A673 (cell line): ENCODE data around the gene SH3TC2. TPM values are rescaled to one million over a fixed set of nuclear protein-coding genes. Genes with fewer than 3 reads are reported as not detected.

Experiments used
- BruUV-seq: library from RNA; stranded (reverse); fragments of 400-500 nt; replicated peaks from 2 replicates; lab custom pipeline; 2021; lab: Mats Ljungman, UMichigan
- CTCF ChIA-PET: fragments of 300-600 bp; sonication (Branson Sonifier 250); formaldehyde crosslinking; loops from one replicate; lab custom pipeline; 2022; ENCODE audit warnings: antibody characterized with exemption; lab: Charles Lee
- POLR2A ChIA-PET: fragments of 300-600 bp; sonication (Branson Sonifier 250); formaldehyde crosslinking; loops from one replicate; lab custom pipeline; 2022; ENCODE audit warnings: antibody characterized with exemption; ENCODE audit not compliant: low non-redundant PET; lab: Charles Lee
- DNase-seq: peaks from one replicate; pipeline ENCODE4 v3.0.0-alpha.2; 2015; ENCODE audit warnings: low spot score
- H3K27ac ChIP-seq: fragments of 200-600 bp; sonication (generic); 2 replicates; pipeline ENCODE4 v1.5.1; 2016; ENCODE audit warnings: mixed run types, low read depth, mild to moderate bottlenecking, mixed read lengths, antibody characterized with exemption, low read length; ENCODE audit not compliant: poor library complexity, severe bottlenecking
- H3K27me3 ChIP-seq: fragments of 200-600 bp; sonication (generic); replicated peaks from 2 replicates; pipeline ENCODE4 v1.6.1; 2017; ENCODE audit warnings: mixed run types, low read depth, mild to moderate bottlenecking, mixed read lengths, antibody characterized with exemption, low read length; ENCODE audit not compliant: insufficient read depth, poor library complexity
- H3K36me3 ChIP-seq: fragments of 200-600 bp; sonication (generic); 2 replicates; pipeline ENCODE4 v1.6.1; 2016; ENCODE audit warnings: mixed run types, mild to moderate bottlenecking, mixed read lengths, antibody characterized with exemption, low read length; ENCODE audit not compliant: insufficient read depth, poor library complexity, severe bottlenecking
- H3K4me1 ChIP-seq: fragments of 200-600 bp; sonication (generic); 2 replicates; pipeline ENCODE4 v1.6.1; 2017; ENCODE audit warnings: mixed run types, mild to moderate bottlenecking, mixed read lengths, antibody characterized with exemption, low read length; ENCODE audit not compliant: insufficient read depth, poor library complexity, severe bottlenecking
- H3K4me3 ChIP-seq: fragments of 200-600 bp; sonication (generic); 2 replicates; pipeline ENCODE4 v1.5.1; 2016; ENCODE audit warnings: low read depth, mixed run types, mild to moderate bottlenecking, mixed read lengths, low read length; ENCODE audit not compliant: poor library complexity, severe bottlenecking
- H3K9me3 ChIP-seq: fragments of 200-600 bp; sonication (generic); 2 replicates; pipeline ENCODE4 v1.6.1; 2016; ENCODE audit warnings: mixed run types, low read depth, mild to moderate bottlenecking, mixed read lengths, antibody characterized with exemption, low read length; ENCODE audit not compliant: poor library complexity, severe bottlenecking
- EZH2 ChIP-seq: fragments of 200-600 bp; sonication (generic); IDR thresholded peaks from 2 replicates; pipeline ENCODE4 v1.6.1; 2017; ENCODE audit warnings: borderline replicate concordance, low read depth, mild to moderate bottlenecking, mixed read lengths, antibody characterized with exemption, low read length; ENCODE audit not compliant: poor library complexity, severe bottlenecking
- intact Hi-C: fragments of 100-400 bp; cut with micrococcal nuclease; formaldehyde crosslinking; loops from one replicate; pipeline ENCODE4 v1.10.0; 2022; ENCODE audit not compliant: unreplicated experiment
- total RNA-seq: library from RNA; stranded (reverse); gene quantifications from 2 replicates; pipeline ENCODE4 v1.2.3, GENCODE V29; 2021
- TF ChIP-seq, protein P1 (sequence below): fragments of 300-800, 200-600 bp; sonication (generic); conservative IDR thresholded peaks from 2 replicates; pipeline ENCODE4 v1.5.1; 2017; ENCODE audit warnings: low read depth, mild to moderate bottlenecking, antibody characterized with exemption, low read length, moderate library complexity, mixed read lengths

SH3TC2 gene
- total RNA-seq, 1 experiment from 2014 or later, result 2.5 TPM

GRCh38 chr5:149018909-149019443 is 43.9 kb downstream of the SH3TC2 start:
- POLR2A ChIA-PET, result no interaction called here
- Histone ChIP-seq H3K4me3 (no peak overlapping the region), H3K27me3 (no peaks in the 10 kb centered on the region), H3K4me1 (peaks cover 14% of the 10 kb centered on the region), H3K9me3 (peaks cover 5% of the 10 kb centered on the region), H3K36me3 (no peaks in the 10 kb centered on the region), H3K27ac (no peak overlapping the region)
- CTCF ChIA-PET, result interaction anchor here (0.7 kb wide), 1 partner anchor 61 kb away, joined by 6 read pairs; no protein-coding TSS in a partner anchor
- BruUV-seq, result no TSS peak
- TF ChIP-seq, protein P1, sequence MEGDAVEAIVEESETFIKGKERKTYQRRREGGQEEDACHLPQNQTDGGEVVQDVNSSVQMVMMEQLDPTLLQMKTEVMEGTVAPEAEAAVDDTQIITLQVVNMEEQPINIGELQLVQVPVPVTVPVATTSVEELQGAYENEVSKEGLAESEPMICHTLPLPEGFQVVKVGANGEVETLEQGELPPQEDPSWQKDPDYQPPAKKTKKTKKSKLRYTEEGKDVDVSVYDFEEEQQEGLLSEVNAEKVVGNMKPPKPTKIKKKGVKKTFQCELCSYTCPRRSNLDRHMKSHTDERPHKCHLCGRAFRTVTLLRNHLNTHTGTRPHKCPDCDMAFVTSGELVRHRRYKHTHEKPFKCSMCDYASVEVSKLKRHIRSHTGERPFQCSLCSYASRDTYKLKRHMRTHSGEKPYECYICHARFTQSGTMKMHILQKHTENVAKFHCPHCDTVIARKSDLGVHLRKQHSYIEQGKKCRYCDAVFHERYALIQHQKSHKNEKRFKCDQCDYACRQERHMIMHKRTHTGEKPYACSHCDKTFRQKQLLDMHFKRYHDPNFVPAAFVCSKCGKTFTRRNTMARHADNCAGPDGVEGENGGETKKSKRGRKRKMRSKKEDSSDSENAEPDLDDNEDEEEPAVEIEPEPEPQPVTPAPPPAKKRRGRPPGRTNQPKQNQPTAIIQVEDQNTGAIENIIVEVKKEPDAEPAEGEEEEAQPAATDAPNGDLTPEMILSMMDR, result no peak
- TF ChIP-seq EZH2, result no peak
- peak; percentile 85 for DNase-seq
- intact Hi-C loops, result no loop called here

DNA sequence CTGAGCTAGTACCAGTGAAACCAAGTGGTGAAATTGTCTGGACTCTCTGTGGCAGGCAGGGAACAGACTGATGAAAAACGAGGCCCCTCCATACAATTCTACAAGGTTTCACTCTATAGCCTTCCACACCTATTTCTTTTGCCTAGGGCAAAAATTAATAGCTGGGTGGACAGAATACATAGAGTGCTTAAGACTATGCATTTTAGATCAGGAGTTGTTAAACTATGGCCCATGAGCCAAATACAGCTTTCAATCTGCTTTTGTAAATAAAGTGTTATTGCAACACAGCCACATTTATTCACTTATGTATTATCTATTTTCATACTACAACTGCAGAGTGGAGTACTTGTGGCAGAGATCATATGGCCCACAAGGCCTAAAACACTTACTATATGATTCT is 45.2 kb downstream of the SH3TC2 start:
- H3K4me3 ChIP-seq, result no peak overlapping the region
- peaks cover 5% of the 10 kb centered on the region for H3K9me3 ChIP-seq
- no peak overlapping the region for H3K27ac ChIP-seq
- no TSS peak for BruUV-seq
- ChIA-PET POLR2A (no interaction called here), CTCF (interaction anchor here (0.5 kb wide), 1 partner anchor 484 kb away, joined by 3 read pairs; no protein-coding TSS in a partner anchor)
- no peaks in the 10 kb centered on the region for H3K36me3 ChIP-seq
- TF ChIP-seq, protein P1, result no peak
- no peak for TF ChIP-seq EZH2
- H3K27me3 ChIP-seq, result no peaks in the 10 kb centered on the region
- intact Hi-C loops, result no loop called here
- DNase-seq, result no peak
- peaks cover 14% of the 10 kb centered on the region for H3K4me1 ChIP-seq

GRCh38 chr5:149015561-149015960 is 47.3 kb downstream of the SH3TC2 start:
- Histone ChIP-seq H3K27me3 (no peaks in the 10 kb centered on the region), H3K27ac (no peak overlapping the region), H3K4me1 (peaks cover 14% of the 10 kb centered on the region), H3K4me3 (no peak overlapping the region), H3K9me3 (no peaks in the 10 kb centered on the region), H3K36me3 (no peaks in the 10 kb centered on the region)
- POLR2A ChIA-PET, result no interaction called here
- no peak for TF ChIP-seq EZH2
- TF ChIP-seq, protein P1, result no peak
- no TSS peak for BruUV-seq
- DNase-seq, result no peak
- CTCF ChIA-PET, result no interaction called here
- intact Hi-C loops, result no loop called here
